Mesenchymal stem cell (in vitro differentiated cells and primary cell): ENCODE results near the gene ZBTB45.

Experiments
- DNase-seq: peaks from one replicate; pipeline ENCODE4 v3.0.0-alpha.2; 2013
- H2AFZ ChIP-seq: one replicate; pipeline ENCODE4 v1.6.1; 2013; ENCODE audit warnings: low read depth, mild to moderate bottlenecking, control low read depth, inconsistent platforms, low read length, moderate library complexity
- H2AK5ac ChIP-seq: 2 replicates; pipeline ENCODE4 v1.6.1; 2013; ENCODE audit warnings: low read length, moderate library complexity, mild to moderate bottlenecking, inconsistent platforms; ENCODE audit not compliant: severe bottlenecking
- H2BK120ac ChIP-seq: one replicate; pipeline ENCODE4 v1.6.1; 2013; ENCODE audit warnings: low read depth, mild to moderate bottlenecking, inconsistent platforms, low read length, moderate library complexity
- H2BK12ac ChIP-seq, 2 experiments: one replicate each; pipeline ENCODE4 v1.6.1; 2013; ENCODE audit warnings: inconsistent platforms in 2 of 2, low read length in 2 of 2, mild to moderate bottlenecking in 2 of 2, moderate library complexity in 2 of 2, control low read depth in 1 of 2
- H2BK15ac ChIP-seq: one replicate; pipeline ENCODE4 v1.6.1; 2013; ENCODE audit warnings: mild to moderate bottlenecking, low read depth, inconsistent platforms; ENCODE audit not compliant: poor library complexity, severe bottlenecking
- H2BK5ac ChIP-seq: 2 replicates; pipeline ENCODE4 v1.6.1; 2013; ENCODE audit warnings: low read depth, mild to moderate bottlenecking, low read length, control low read depth, inconsistent platforms; ENCODE audit not compliant: poor library complexity, severe bottlenecking
- H3K14ac ChIP-seq, 2 experiments: one replicate each; pipeline ENCODE4 v1.6.1; 2013; ENCODE audit warnings: inconsistent platforms in 2 of 2, low read length in 2 of 2, control low read depth in 1 of 2, mild to moderate bottlenecking in 1 of 2, moderate library complexity in 1 of 2
- H3K18ac ChIP-seq, 2 experiments: one replicate each; pipeline ENCODE4 v1.6.1; 2013; ENCODE audit warnings: inconsistent platforms in 2 of 2, low read length in 2 of 2, control low read depth in 1 of 2, low read depth in 1 of 2, mild to moderate bottlenecking in 1 of 2
- H3K23ac ChIP-seq, 2 experiments: one replicate each; pipeline ENCODE4 v1.6.1; 2013; ENCODE audit warnings: inconsistent platforms in 2 of 2, low read length in 2 of 2, mild to moderate bottlenecking in 2 of 2, moderate library complexity in 2 of 2, control low read depth in 1 of 2
- H3K27ac ChIP-seq: 2 replicates; pipeline ENCODE4 v1.5.1; 2013; ENCODE audit warnings: mild to moderate bottlenecking, moderate library complexity, low read length, control low read depth, inconsistent platforms; ENCODE audit not compliant: poor library complexity, severe bottlenecking
- H3K27me3 ChIP-seq, 2 experiments: 2 replicates each; pipeline versions ENCODE4 v1.6.1 to v1.7.0; 2013; ENCODE audit warnings: low read length in 2 of 2, mild to moderate bottlenecking in 2 of 2, moderate library complexity in 2 of 2, control low read depth in 1 of 2, inconsistent platforms in 1 of 2; ENCODE audit not compliant: control insufficient read depth in 1 of 2, insufficient read depth in 1 of 2
- H3K36me3 ChIP-seq, 2 experiments: 2 replicates each; pipeline versions ENCODE4 v1.6.1 to v1.7.0; 2013; ENCODE audit warnings: low read length in 2 of 2, control low read depth in 1 of 2, inconsistent platforms in 1 of 2, low read depth in 1 of 2, mild to moderate bottlenecking in 1 of 2; ENCODE audit not compliant: insufficient read depth in 2 of 2, control insufficient read depth in 1 of 2
- H3K4ac ChIP-seq, 2 experiments: one replicate each; pipeline ENCODE4 v1.6.1; 2013; ENCODE audit warnings: inconsistent platforms in 2 of 2, low read length in 2 of 2, mild to moderate bottlenecking in 2 of 2, moderate library complexity in 2 of 2, control low read depth in 1 of 2, low read depth in 1 of 2
- H3K4me1 ChIP-seq: 2 replicates; pipeline ENCODE4 v1.6.1; 2013; ENCODE audit warnings: low read depth, low read length, control low read depth; ENCODE audit not compliant: control insufficient read depth, insufficient read depth
- H3K4me2 ChIP-seq: 2 replicates; pipeline ENCODE4 v1.6.1; 2013; ENCODE audit warnings: low read length, mild to moderate bottlenecking, inconsistent platforms; ENCODE audit not compliant: poor library complexity, severe bottlenecking
- H3K4me3 ChIP-seq, 2 experiments: 2 replicates each; pipeline versions ENCODE4 v1.5.1 to v1.7.0; 2013; ENCODE audit warnings: low read length in 2 of 2, mild to moderate bottlenecking in 2 of 2, control low read depth in 1 of 2, low read depth in 1 of 2; ENCODE audit not compliant: insufficient read depth in 1 of 2
- H3K79me1 ChIP-seq: replicated peaks from 2 replicates; pipeline ENCODE4 v1.6.1; 2013; ENCODE audit warnings: mild to moderate bottlenecking, control low read depth, low read length, inconsistent platforms; ENCODE audit not compliant: poor library complexity, severe bottlenecking
- H3K9ac ChIP-seq: 2 replicates; pipeline ENCODE4 v1.7.0; 2013; ENCODE audit warnings: mild to moderate bottlenecking, low read length, moderate library complexity
- H3K9me3 ChIP-seq: 2 replicates; pipeline ENCODE4 v1.7.0; 2013; ENCODE audit warnings: mild to moderate bottlenecking, low read length; ENCODE audit not compliant: control insufficient read depth
- H4K8ac ChIP-seq: one replicate; pipeline ENCODE4 v1.6.1; 2013; ENCODE audit warnings: inconsistent platforms, mild to moderate bottlenecking, low read length, moderate library complexity
- H4K91ac ChIP-seq: one replicate; pipeline ENCODE4 v1.6.1; 2013; ENCODE audit warnings: mild to moderate bottlenecking, low read length, inconsistent platforms
- WGBS: methylation state at CpG from one replicate; pipeline ENCODE4 v1.1.7; 2013; ENCODE audit warnings: mixed read lengths; 5-methylcytosine and 5-hydroxymethylcytosine counted together

ZBTB45 gene

GRCh38 chr19:58480481-58480830 lies 39.2 kb downstream of the ZBTB45 start:
- H3K14ac ChIP-seq = no peak overlapping the region
- no peak for DNase-seq
- H3K23ac ChIP-seq = no peak overlapping the region
- H2AFZ ChIP-seq = no peak overlapping the region
- WGBS = 93% methylated on average over 20 of the region's 20 CpGs
- H3K36me3 ChIP-seq = peaks cover 36 to 45% of the 10 kb centered on the region in 2 experiments
- no peaks in the 10 kb centered on the region for H3K27me3 ChIP-seq
- H3K9me3 ChIP-seq = no peaks in the 10 kb centered on the region
- H2BK120ac ChIP-seq = no peak overlapping the region
- H3K4me3 ChIP-seq = no peak overlapping the region
- H3K9ac ChIP-seq = no peak overlapping the region
- H3K4me1 ChIP-seq = peaks cover 13% of the 10 kb centered on the region
- no peak overlapping the region for H3K4me2 ChIP-seq
- H3K27ac ChIP-seq = no peak overlapping the region
- H2AK5ac ChIP-seq = no peak overlapping the region
- no peak overlapping the region for H4K91ac ChIP-seq
- no peak overlapping the region for H3K18ac ChIP-seq
- H2BK5ac ChIP-seq = no peak overlapping the region
- no peak overlapping the region for H4K8ac ChIP-seq
- no peak overlapping the region for H2BK15ac ChIP-seq
- peaks cover 13% of the 10 kb centered on the region for H3K79me1 ChIP-seq
- H3K4ac ChIP-seq = no peak overlapping the region
- no peak overlapping the region for H2BK12ac ChIP-seq

DNA sequence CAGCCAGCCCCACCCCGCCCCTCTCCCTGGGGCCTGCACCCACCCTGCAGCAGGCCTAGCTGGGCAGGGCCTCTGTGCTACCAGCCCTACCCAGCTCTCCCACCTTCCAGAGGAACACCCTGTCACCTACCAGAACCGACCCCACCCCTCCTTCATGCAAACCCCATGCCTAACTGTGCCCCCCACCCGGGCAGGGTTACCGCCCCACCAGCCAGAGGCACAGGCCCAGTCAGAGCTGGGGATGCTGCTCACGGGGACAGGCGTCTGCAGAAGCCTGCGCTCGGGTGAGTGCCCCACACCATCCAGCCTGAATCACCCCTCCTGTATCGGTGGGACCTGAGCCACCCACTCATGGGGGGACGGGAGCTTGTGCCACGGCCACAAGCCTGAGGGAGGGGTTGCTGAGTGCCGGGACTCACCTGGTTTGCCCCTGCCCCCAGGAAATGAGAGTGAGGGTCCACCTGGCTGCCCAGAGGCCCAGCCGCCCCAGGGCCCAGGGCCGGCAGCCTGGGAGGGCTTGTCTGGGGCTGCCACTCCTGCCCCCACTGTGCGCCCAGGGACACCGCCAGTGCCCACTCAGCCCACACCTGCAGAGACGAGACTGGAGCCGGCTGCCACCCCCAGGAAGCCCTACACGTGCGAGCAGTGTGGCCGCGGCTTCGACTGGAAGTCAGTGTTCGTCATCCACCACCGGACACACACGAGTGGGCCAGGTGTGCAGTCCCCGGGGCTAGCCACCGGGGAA lies 39.7 kb downstream of the ZBTB45 start:
- Histone ChIP-seq H2AFZ (no peak overlapping the region), H3K27ac (no peak overlapping the region), H3K4me3 (no peak overlapping the region), H3K9ac (no peak overlapping the region), H4K91ac (no peak overlapping the region), H3K4me2 (no peak overlapping the region), H3K14ac (no peak overlapping the region), H2BK12ac (no peak overlapping the region), H3K27me3 (no peaks in the 10 kb centered on the region), H2BK5ac (no peak overlapping the region), H3K9me3 (no peaks in the 10 kb centered on the region), H3K36me3 (peaks cover 36 to 45% of the 10 kb centered on the region in 2 experiments), H2BK15ac (no peak overlapping the region), H3K4ac (no peak overlapping the region), H4K8ac (no peak overlapping the region), H3K4me1 (peaks cover 17% of the 10 kb centered on the region), H3K23ac (no peak overlapping the region), H2AK5ac (no peak overlapping the region), H3K18ac (no peak overlapping the region), H2BK120ac (no peak overlapping the region), H3K79me1 (peaks cover 13% of the 10 kb centered on the region)
- WGBS = 93% methylated on average over 28 of the region's 28 CpGs
- no peak for DNase-seq

DNA sequence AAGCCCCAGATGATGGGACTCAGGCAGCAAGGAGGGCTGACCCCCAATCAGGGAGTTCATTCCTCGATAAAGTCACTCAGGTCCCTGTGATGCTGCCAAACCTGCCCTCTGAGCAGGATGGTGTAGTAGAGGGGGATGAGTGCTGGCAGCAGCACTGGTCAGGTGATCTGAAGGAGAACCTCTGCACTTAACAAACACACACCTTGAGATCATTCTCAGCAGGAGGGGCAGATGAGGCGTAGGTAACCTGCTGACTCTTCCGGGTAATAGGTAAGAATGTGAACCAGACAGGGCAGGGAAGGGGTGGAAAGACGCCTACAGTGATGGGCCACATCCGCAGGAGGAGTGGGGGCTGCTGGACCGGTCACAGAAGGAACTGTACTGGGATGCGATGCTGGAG lies 40.3 kb downstream of the ZBTB45 start:
- Histone ChIP-seq H3K4me1 (peaks cover 22% of the 10 kb centered on the region), H2AK5ac (no peak overlapping the region), H3K14ac (no peak overlapping the region), H3K9ac (no peak overlapping the region), H2BK15ac (no peak overlapping the region), H4K8ac (no peak overlapping the region), H2AFZ (no peak overlapping the region), H3K23ac (no peak overlapping the region), H3K27me3 (no peaks in the 10 kb centered on the region), H3K36me3 (peaks cover 36 to 45% of the 10 kb centered on the region in 2 experiments), H3K27ac (no peak overlapping the region), H4K91ac (no peak overlapping the region), H3K9me3 (no peaks in the 10 kb centered on the region), H3K79me1 (peaks cover 13% of the 10 kb centered on the region), H2BK120ac (no peak overlapping the region), H3K4me3 (no peak overlapping the region), H2BK12ac (no peak overlapping the region), H3K18ac (no peak overlapping the region), H3K4ac (no peak overlapping the region), H2BK5ac (no peak overlapping the region), H3K4me2 (no peak overlapping the region)
- 99% methylated on average over 7 of the region's 7 CpGs for WGBS
- DNase-seq = no peak

- Histone ChIP-seq H2AFZ (no peak overlapping the region), H2BK12ac (no peak overlapping the region), H2AK5ac (no peak overlapping the region), H3K36me3 (peaks cover 45 to 54% of the 10 kb centered on the region in 2 experiments), H3K4ac (no peak overlapping the region), H3K9ac (no peak overlapping the region), H3K4me3 (no peak overlapping the region), H3K23ac (no peak overlapping the region), H3K18ac (no peak overlapping the region), H3K4me2 (no peak overlapping the region), H3K79me1 (peaks cover 19% of the 10 kb centered on the region), H3K14ac (no peak overlapping the region), H3K27me3 (no peaks in the 10 kb centered on the region), H3K9me3 (no peaks in the 10 kb centered on the region), H3K4me1 (peaks cover 30% of the 10 kb centered on the region), H3K27ac (no peak overlapping the region), H2BK15ac (no peak overlapping the region), H2BK120ac (no peak overlapping the region), H4K8ac (no peak overlapping the region), H4K91ac (no peak overlapping the region), H2BK5ac (no peak overlapping the region)
- no peak for DNase-seq
- WGBS = 100% methylated on average over 1 of the region's 1 CpG
Observed at GRCh38 chr19:58477871-58478270, 41.7 kb downstream of the ZBTB45 start.
